ENCODE data around the gene ATM.
"Not testable (repeated sequence)": the region's sequence is repeated elsewhere in the genome, so short reads cannot be mapped to it uniquely, and the experiment has no call there.

ATM gene

DNA sequence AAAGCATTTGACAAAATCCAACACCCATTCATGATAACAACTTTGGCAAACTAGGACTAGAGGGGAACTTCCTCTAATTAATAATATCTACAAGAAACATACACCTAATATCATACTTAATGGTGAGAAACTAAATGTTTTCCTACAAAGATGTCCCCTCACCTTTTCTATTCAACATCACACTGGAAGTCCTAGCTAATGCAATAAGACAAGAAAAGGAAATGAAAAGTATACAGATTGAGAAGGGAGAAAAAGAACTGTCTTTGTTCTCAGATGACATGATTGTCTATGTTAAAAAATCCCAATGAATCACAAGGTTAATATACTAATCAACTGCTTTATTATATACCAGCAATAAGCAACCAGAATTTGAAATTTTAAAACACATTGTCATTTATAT is 192.1 kb downstream of the ATM start:
- H3K27ac ChIP-seq: no peak overlapping the region
- no peak overlapping the region for H3K9ac ChIP-seq (ENCODE audit: insufficient read length)
- H3K4me3 ChIP-seq: no peak overlapping the region
- no peak for DNase-seq (ENCODE audit: low read depth, low spot score)
- no peak for TF ChIP-seq POLR2AphosphoS5 (IDR thresholded peaks at IDR 0.05; ENCODE audit: borderline replicate concordance, low read depth, low read length)
- TF ChIP-seq FOXP2 (optimal IDR thresholded peaks at IDR 0.05; ENCODE audit: control extremely low read depth, extremely low read length, insufficient read depth): no peak
- no peak for TF ChIP-seq EZH2 (IDR thresholded peaks at IDR 0.05)
- H3K36me3 ChIP-seq (ENCODE audit: insufficient read depth, low read length): no peaks in the 10 kb centered on the region
- no peaks in the 10 kb centered on the region for H3K9me3 ChIP-seq (ENCODE audit: low read depth, low read length)

DNA sequence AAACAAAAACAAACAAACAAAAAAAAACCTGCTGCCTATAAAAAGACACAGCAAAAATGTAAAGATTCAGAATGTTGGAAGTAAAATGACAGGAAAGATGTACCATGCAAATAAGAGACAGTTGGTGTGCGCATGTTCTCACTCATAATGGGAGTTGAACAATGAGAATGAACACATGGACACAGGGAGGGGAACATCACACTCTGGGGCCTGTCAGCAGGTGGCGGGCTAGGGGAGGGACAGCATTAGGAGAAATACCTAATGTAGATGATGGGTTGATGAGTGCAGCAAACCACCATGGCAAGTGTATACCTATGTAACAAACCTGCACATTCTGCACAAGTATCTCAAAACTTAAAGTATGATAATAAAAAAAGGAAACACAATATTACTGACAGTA is 194.7 kb downstream of the ATM start:
- H3K27ac ChIP-seq; H3K36me3 ChIP-seq (ENCODE audit: insufficient read depth, low read length); H3K9ac ChIP-seq (ENCODE audit: insufficient read length); H3K4me3 ChIP-seq; DNase-seq (ENCODE audit: low read depth, low spot score); H3K9me3 ChIP-seq (ENCODE audit: low read depth, low read length): not testable (repeated sequence)

Measured in SK-N-MC (cell line).